ENCODE measurements around the gene FER. TPM values are rescaled to one million over a fixed set of nuclear protein-coding genes. Genes with fewer than 3 reads are reported as not detected.

FER gene
- total and polyA plus RNA-seq, 2 donors: 2.8 to 8.8 TPM

- no peak for DNase-seq (ENCODE audit: low read depth in 6 of 9, low spot score in 9 of 9)
- no peaks in the 10 kb centered on the region for H3K36me3 ChIP-seq (ENCODE audit: control insufficient read depth in 2 of 2, insufficient read depth in 2 of 2, low read length in 1 of 2)
- H3K4me1 ChIP-seq (ENCODE audit: control insufficient read depth in 2 of 2, insufficient read depth in 2 of 2, low read length in 2 of 2): no peaks in the 10 kb centered on the region
- no peak overlapping the region for H3K4me3 ChIP-seq (ENCODE audit: low read length in 2 of 2)
- WGBS: 98% methylated on average over 1 of the region's 1 CpG
- H3K27ac ChIP-seq (ENCODE audit: low read depth in 1 of 2, low read length in 1 of 2): no peak overlapping the region
- no peaks in the 10 kb centered on the region for H3K9me3 ChIP-seq (ENCODE audit: control insufficient read depth in 2 of 2, insufficient read depth in 1 of 2, low read length in 1 of 2)
- H3K27me3 ChIP-seq (ENCODE audit: control insufficient read depth in 2 of 2, insufficient read depth in 1 of 2, low read length in 1 of 2): no peaks in the 10 kb centered on the region
Observed at GRCh38 chr5:109192027-109192426, 444.3 kb downstream of the FER start.

DNA sequence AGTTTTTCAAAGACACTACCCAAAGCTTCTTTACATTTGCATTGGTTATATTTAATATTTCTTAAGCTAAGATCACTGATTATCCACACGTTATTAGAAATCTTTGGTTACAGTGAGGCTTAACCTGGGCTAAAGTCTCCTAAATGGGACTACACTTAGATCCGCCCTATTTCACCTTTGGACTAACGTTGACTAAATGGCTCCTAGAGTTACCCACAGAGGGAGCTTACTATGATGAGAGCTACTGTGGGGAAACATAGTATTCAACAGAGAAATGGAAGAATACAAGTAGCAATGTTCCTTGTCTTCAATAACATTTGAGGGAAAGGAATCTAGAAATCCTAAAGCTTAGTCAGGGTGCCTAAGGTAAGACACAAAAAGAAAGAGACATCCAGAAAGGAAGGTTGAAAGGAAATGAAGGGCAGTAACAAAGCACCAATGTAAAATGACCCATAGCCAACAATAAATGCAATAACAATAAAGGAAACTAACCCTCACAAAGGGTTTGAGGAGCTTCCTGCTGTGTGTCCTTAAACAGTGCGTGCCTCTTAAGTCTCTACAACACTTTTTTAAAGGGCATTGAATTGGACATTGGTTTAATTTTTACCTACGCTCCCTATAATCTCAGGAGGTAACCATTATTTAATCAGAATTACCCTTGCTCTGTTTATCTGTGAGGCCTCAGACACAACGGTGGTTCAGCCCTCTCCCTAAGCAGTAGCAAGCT lies 445.0 kb downstream of the FER start:
- Histone ChIP-seq H3K27ac (ENCODE audit: low read depth in 1 of 2, low read length in 1 of 2) (no peak overlapping the region), H3K4me3 (ENCODE audit: low read length in 2 of 2) (no peak overlapping the region), H3K36me3 (ENCODE audit: control insufficient read depth in 2 of 2, insufficient read depth in 2 of 2, low read length in 1 of 2) (no peaks in the 10 kb centered on the region), H3K9me3 (ENCODE audit: control insufficient read depth in 2 of 2, insufficient read depth in 1 of 2, low read length in 1 of 2) (no peaks in the 10 kb centered on the region), H3K27me3 (ENCODE audit: control insufficient read depth in 2 of 2, insufficient read depth in 1 of 2, low read length in 1 of 2) (no peaks in the 10 kb centered on the region), H3K4me1 (ENCODE audit: control insufficient read depth in 2 of 2, insufficient read depth in 2 of 2, low read length in 2 of 2) (no peaks in the 10 kb centered on the region)
- WGBS: 96% methylated on average over 6 of the region's 6 CpGs
- DNase-seq (ENCODE audit: low read depth in 6 of 9, low spot score in 9 of 9): no peak

DNA sequence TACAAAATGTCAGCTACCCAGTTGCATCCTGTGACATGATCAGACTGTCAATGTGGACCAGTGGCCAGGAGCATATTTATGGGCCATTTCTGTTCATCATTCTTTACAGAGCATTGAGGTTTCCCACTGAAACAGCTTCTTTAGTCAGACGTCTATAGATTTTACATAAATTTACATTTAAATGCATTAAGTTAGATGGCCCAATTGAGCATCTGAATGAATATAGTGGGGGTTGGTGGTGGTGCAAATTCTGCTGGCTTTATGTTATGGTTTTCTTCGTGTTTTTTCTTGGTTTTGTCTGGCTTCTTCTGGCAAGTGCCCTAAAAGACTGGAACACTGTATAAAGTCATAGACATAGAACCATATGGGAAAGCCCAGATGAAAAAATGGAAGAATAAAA lies 448.0 kb downstream of the FER start:
- Histone ChIP-seq H3K36me3 (ENCODE audit: control insufficient read depth in 2 of 2, insufficient read depth in 2 of 2, low read length in 1 of 2) (no peaks in the 10 kb centered on the region), H3K27ac (ENCODE audit: low read depth in 1 of 2, low read length in 1 of 2) (no peak overlapping the region), H3K4me3 (ENCODE audit: low read length in 2 of 2) (no peak overlapping the region), H3K9me3 (ENCODE audit: control insufficient read depth in 2 of 2, insufficient read depth in 1 of 2, low read length in 1 of 2) (no peaks in the 10 kb centered on the region), H3K27me3 (ENCODE audit: control insufficient read depth in 2 of 2, insufficient read depth in 1 of 2, low read length in 1 of 2) (no peaks in the 10 kb centered on the region), H3K4me1 (ENCODE audit: control insufficient read depth in 2 of 2, insufficient read depth in 2 of 2, low read length in 2 of 2) (no peaks in the 10 kb centered on the region)
- no peak for DNase-seq (ENCODE audit: low read depth in 6 of 9, low spot score in 9 of 9)
- 90% methylated on average over 2 of the region's 2 CpGs for WGBS

DNA sequence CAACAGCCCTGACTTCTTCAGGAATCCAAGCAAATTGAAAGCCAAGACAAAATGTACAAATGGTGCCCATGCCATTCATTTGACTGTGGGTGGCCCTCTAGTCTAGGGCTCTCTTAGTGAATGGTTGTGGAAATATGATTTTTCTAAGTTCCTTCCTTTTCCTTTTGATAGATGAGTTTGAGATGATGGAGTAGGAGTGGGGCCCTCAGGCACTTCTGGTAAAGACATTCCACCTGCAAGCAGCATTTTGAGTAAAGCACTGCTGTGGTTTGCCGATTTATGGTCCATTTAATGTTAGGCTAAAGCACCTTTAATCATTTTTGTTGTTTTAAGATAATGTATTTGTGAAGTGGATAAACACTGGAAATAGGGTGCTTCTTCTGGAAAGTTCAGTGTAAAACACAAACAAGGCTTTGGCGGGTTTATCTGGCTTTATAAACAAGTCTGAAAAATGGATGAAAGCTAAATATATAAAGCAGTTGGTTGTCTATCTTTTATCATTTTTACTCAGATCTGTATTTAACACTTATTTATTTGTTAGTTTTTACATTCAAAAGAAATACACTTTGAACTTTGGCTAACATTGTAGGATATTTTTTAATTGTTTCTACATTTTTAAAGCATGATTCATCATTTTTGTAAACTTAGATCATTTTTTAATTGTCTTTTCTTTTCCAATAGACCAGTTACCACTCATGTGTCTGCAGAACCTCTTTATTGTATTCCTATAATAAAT lies 448.6 kb downstream of the FER start:
- Histone ChIP-seq H3K36me3 (ENCODE audit: control insufficient read depth in 2 of 2, insufficient read depth in 2 of 2, low read length in 1 of 2) (no peaks in the 10 kb centered on the region), H3K4me1 (ENCODE audit: control insufficient read depth in 2 of 2, insufficient read depth in 2 of 2, low read length in 2 of 2) (no peaks in the 10 kb centered on the region), H3K9me3 (ENCODE audit: control insufficient read depth in 2 of 2, insufficient read depth in 1 of 2, low read length in 1 of 2) (no peaks in the 10 kb centered on the region), H3K27ac (ENCODE audit: low read depth in 1 of 2, low read length in 1 of 2) (no peak overlapping the region), H3K4me3 (ENCODE audit: low read length in 2 of 2) (no peak overlapping the region), H3K27me3 (ENCODE audit: control insufficient read depth in 2 of 2, insufficient read depth in 1 of 2, low read length in 1 of 2) (no peaks in the 10 kb centered on the region)
- no peak for DNase-seq (ENCODE audit: low read depth in 6 of 9, low spot score in 9 of 9)
- WGBS: over 99% methylated on average over 2 of the region's 2 CpGs

GRCh38 chr5:109196823-109197160 lies 449.1 kb downstream of the FER start:
- H3K36me3 ChIP-seq (ENCODE audit: control insufficient read depth in 2 of 2, insufficient read depth in 2 of 2, low read length in 1 of 2): no peaks in the 10 kb centered on the region
- H3K9me3 ChIP-seq (ENCODE audit: control insufficient read depth in 2 of 2, insufficient read depth in 1 of 2, low read length in 1 of 2): no peaks in the 10 kb centered on the region
- no peaks in the 10 kb centered on the region for H3K27me3 ChIP-seq (ENCODE audit: control insufficient read depth in 2 of 2, insufficient read depth in 1 of 2, low read length in 1 of 2)
- no peak for DNase-seq (ENCODE audit: low read depth in 6 of 9, low spot score in 9 of 9)
- 96% methylated on average over 2 of the region's 2 CpGs for WGBS
- no peaks in the 10 kb centered on the region for H3K4me1 ChIP-seq (ENCODE audit: control insufficient read depth in 2 of 2, insufficient read depth in 2 of 2, low read length in 2 of 2)
- no peak overlapping the region for H3K27ac ChIP-seq (ENCODE audit: low read depth in 1 of 2, low read length in 1 of 2)
- H3K4me3 ChIP-seq (ENCODE audit: low read length in 2 of 2): no peak overlapping the region

- no peak for DNase-seq (ENCODE audit: low read depth in 6 of 9, low spot score in 9 of 9)
- Histone ChIP-seq H3K4me3 (ENCODE audit: low read length in 2 of 2) (no peak overlapping the region), H3K9me3 (ENCODE audit: control insufficient read depth in 2 of 2, insufficient read depth in 1 of 2, low read length in 1 of 2) (no peaks in the 10 kb centered on the region), H3K4me1 (ENCODE audit: control insufficient read depth in 2 of 2, insufficient read depth in 2 of 2, low read length in 2 of 2) (no peaks in the 10 kb centered on the region), H3K36me3 (ENCODE audit: control insufficient read depth in 2 of 2, insufficient read depth in 2 of 2, low read length in 1 of 2) (no peaks in the 10 kb centered on the region), H3K27me3 (ENCODE audit: control insufficient read depth in 2 of 2, insufficient read depth in 1 of 2, low read length in 1 of 2) (no peaks in the 10 kb centered on the region), H3K27ac (ENCODE audit: low read depth in 1 of 2, low read length in 1 of 2) (no peak overlapping the region)
- 93% methylated on average over 2 of the region's 2 CpGs for WGBS
Observed at GRCh38 chr5:109199289-109199688, 451.6 kb downstream of the FER start.

DNA sequence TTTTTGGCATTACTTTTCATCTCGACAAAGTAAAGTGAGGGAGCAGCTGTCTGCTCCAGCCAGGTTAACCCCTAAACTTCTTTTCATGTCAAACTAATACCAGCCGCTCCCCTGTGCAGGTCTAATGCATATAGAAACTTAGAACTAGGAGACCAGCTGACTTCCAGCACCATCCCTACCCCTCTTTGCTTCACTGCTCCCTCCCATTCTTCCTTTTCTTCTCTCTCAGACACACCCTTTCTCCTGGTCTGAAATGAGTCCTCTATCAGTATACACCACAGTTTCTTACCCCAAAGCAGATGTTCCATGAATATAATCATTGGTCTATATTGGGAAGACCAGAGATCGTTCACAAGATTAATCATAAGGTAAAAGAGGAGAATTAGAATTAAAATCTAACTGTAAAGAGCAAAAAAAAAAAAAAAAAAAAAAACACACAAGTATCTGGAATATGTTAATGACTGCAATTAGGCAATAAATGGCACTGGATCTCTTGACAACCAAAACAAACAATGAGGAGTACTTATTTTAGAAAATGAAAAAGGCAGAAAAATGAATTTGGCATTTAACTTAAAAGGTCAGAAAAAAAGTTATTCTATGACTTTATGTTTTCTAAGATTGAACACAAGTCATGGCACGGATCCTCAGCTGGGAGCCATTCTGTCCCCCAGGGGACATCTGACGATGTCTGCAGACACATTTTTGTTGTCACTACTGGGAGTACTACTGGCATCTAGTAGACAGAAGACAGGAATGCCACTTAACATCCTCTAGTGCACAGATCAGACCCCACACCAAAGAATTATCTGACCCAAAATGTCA lies 452.3 kb downstream of the FER start:
- DNase-seq (ENCODE audit: low read depth in 6 of 9, low spot score in 9 of 9): no peak
- no peaks in the 10 kb centered on the region for H3K27me3 ChIP-seq (ENCODE audit: control insufficient read depth in 2 of 2, insufficient read depth in 1 of 2, low read length in 1 of 2)
- no peak overlapping the region for H3K27ac ChIP-seq (ENCODE audit: low read depth in 1 of 2, low read length in 1 of 2)
- 95% methylated on average over 5 of the region's 5 CpGs for WGBS
- H3K4me3 ChIP-seq (ENCODE audit: low read length in 2 of 2): no peak overlapping the region
- H3K36me3 ChIP-seq (ENCODE audit: control insufficient read depth in 2 of 2, insufficient read depth in 2 of 2, low read length in 1 of 2): no peaks in the 10 kb centered on the region
- H3K4me1 ChIP-seq (ENCODE audit: control insufficient read depth in 2 of 2, insufficient read depth in 2 of 2, low read length in 2 of 2): no peaks in the 10 kb centered on the region
- H3K9me3 ChIP-seq (ENCODE audit: control insufficient read depth in 2 of 2, insufficient read depth in 1 of 2, low read length in 1 of 2): no peaks in the 10 kb centered on the region

- Histone ChIP-seq H3K4me3 (ENCODE audit: low read length in 2 of 2) (no peak overlapping the region), H3K9me3 (ENCODE audit: control insufficient read depth in 2 of 2, insufficient read depth in 1 of 2, low read length in 1 of 2) (peaks cover 0 to 4% of the 10 kb centered on the region in 2 donors), H3K27me3 (ENCODE audit: control insufficient read depth in 2 of 2, insufficient read depth in 1 of 2, low read length in 1 of 2) (no peaks in the 10 kb centered on the region), H3K36me3 (ENCODE audit: control insufficient read depth in 2 of 2, insufficient read depth in 2 of 2, low read length in 1 of 2) (no peaks in the 10 kb centered on the region), H3K27ac (ENCODE audit: low read depth in 1 of 2, low read length in 1 of 2) (no peak overlapping the region), H3K4me1 (ENCODE audit: control insufficient read depth in 2 of 2, insufficient read depth in 2 of 2, low read length in 2 of 2) (no peaks in the 10 kb centered on the region)
- 95% methylated on average over 3 of the region's 3 CpGs for WGBS
- DNase-seq (ENCODE audit: low read depth in 6 of 9, low spot score in 9 of 9): no peak
Observed at GRCh38 chr5:109215040-109215439, 467.3 kb downstream of the FER start.

DNA sequence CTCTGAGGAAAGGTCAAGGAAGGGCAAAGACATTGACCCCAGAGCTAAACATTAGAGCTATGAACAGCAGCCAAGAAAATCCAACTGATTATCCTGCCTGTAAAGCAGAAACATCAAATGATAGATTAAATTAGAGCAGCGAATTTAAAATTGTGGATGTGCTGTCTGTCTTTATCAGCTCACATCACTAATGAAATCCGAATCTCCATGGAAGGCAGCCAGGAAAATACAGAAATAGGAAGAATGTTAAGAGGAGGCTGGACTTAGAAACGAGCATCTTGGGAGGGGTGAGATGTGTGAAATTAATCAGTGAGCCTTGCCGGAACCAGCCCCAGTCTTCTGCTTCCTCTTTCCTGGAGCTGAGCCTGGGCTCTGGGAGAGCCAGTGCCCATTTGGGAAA lies 471.1 kb downstream of the FER start:
- Histone ChIP-seq H3K4me3 (ENCODE audit: low read length in 2 of 2) (no peak overlapping the region), H3K9me3 (ENCODE audit: control insufficient read depth in 2 of 2, insufficient read depth in 1 of 2, low read length in 1 of 2) (peaks cover 0 to 4% of the 10 kb centered on the region in 2 donors), H3K27ac (ENCODE audit: low read depth in 1 of 2, low read length in 1 of 2) (no peak overlapping the region), H3K27me3 (ENCODE audit: control insufficient read depth in 2 of 2, insufficient read depth in 1 of 2, low read length in 1 of 2) (no peaks in the 10 kb centered on the region), H3K4me1 (ENCODE audit: control insufficient read depth in 2 of 2, insufficient read depth in 2 of 2, low read length in 2 of 2) (no peaks in the 10 kb centered on the region), H3K36me3 (ENCODE audit: control insufficient read depth in 2 of 2, insufficient read depth in 2 of 2, low read length in 1 of 2) (no peaks in the 10 kb centered on the region)
- DNase-seq (ENCODE audit: low read depth in 6 of 9, low spot score in 9 of 9): no peak
- 89% methylated on average over 4 of the region's 4 CpGs for WGBS
